ENCODE data around the gene TNFAIP8L1. TPM values are rescaled to one million over a fixed set of nuclear protein-coding genes. Genes with fewer than 3 reads are reported as not detected.

TNFAIP8L1 gene
- total RNA-seq, 1 experiment from 2014 or later: 8.3 TPM

- ChIA-PET POLR2A (ENCODE audit: unreplicated experiment) (no interaction called here), CTCF (no interaction called here)
- no peak overlapping the region for H2AFZ ChIP-seq (ENCODE audit: low read length)
Observed at GRCh38 chr19:4673216-4673615, 33.9 kb downstream of the TNFAIP8L1 start.

GRCh38 chr19:4673726-4674125, 34.4 kb downstream of the TNFAIP8L1 start:
- no TSS peak for BruUV-seq (replicated peaks)
- intact Hi-C loops (cut with micrococcal nuclease): loop anchor here (5.0 kb wide), 1 partner anchor 49 kb away; the partner anchor contains the start of gene DPP9
- H3K4me2 ChIP-seq (ENCODE audit: low read length): no peak overlapping the region
- no peaks in the 10 kb centered on the region for H3K9me2 ChIP-seq (replicated peaks; ENCODE audit: low read length)
- ChIA-PET CTCF (no interaction called here), POLR2A (ENCODE audit: unreplicated experiment) (no interaction called here)
- no peaks in the 10 kb centered on the region for H4K20me1 ChIP-seq (ENCODE audit: low read length)
- TF ChIP-seq EZH2phosphoT487 (IDR thresholded peaks at IDR 0.05; ENCODE audit: borderline replicate concordance, low read length): no peak
- TF ChIP-seq EZH2 (IDR thresholded peaks at IDR 0.05; ENCODE audit: low read length, unreplicated experiment): no peak
- TF ChIP-seq, protein P1, sequence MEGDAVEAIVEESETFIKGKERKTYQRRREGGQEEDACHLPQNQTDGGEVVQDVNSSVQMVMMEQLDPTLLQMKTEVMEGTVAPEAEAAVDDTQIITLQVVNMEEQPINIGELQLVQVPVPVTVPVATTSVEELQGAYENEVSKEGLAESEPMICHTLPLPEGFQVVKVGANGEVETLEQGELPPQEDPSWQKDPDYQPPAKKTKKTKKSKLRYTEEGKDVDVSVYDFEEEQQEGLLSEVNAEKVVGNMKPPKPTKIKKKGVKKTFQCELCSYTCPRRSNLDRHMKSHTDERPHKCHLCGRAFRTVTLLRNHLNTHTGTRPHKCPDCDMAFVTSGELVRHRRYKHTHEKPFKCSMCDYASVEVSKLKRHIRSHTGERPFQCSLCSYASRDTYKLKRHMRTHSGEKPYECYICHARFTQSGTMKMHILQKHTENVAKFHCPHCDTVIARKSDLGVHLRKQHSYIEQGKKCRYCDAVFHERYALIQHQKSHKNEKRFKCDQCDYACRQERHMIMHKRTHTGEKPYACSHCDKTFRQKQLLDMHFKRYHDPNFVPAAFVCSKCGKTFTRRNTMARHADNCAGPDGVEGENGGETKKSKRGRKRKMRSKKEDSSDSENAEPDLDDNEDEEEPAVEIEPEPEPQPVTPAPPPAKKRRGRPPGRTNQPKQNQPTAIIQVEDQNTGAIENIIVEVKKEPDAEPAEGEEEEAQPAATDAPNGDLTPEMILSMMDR (conservative IDR thresholded peaks at IDR 0.05; ENCODE audit: low read depth, low read length): no peak
- DNase-seq: no peak
- H3K4me1 ChIP-seq (ENCODE audit: insufficient read depth, low read length): peaks cover 19% of the 10 kb centered on the region
- H3K36me3 ChIP-seq (ENCODE audit: low read depth, low read length): peaks cover 2% of the 10 kb centered on the region; the same call in 1 of the 2 replicates
- H3K9ac ChIP-seq (ENCODE audit: low read length): no peak overlapping the region
- no peak overlapping the region for H3K27ac ChIP-seq (ENCODE audit: low read length)
- H3K27me3 ChIP-seq (ENCODE audit: low read length): no peaks in the 10 kb centered on the region
- peaks cover 13% of the 10 kb centered on the region for H3K79me2 ChIP-seq (ENCODE audit: low read length)
- ATAC-seq: no peak
- H3F3A ChIP-seq (ENCODE audit: low read length, unreplicated experiment): peaks cover 5% of the 10 kb centered on the region
- no peak overlapping the region for H2AFZ ChIP-seq (ENCODE audit: low read length)
- no peak overlapping the region for H3K4me3 ChIP-seq (ENCODE audit: low read length)
- H3K9me3 ChIP-seq (ENCODE audit: low read length): no peaks in the 10 kb centered on the region

More at GRCh38 chr19:4673216-4673615, 33.9 kb downstream of the TNFAIP8L1 start:
- Histone ChIP-seq H3K4me3 (ENCODE audit: low read length) (no peak overlapping the region), H3K9me3 (ENCODE audit: low read length) (no peaks in the 10 kb centered on the region), H3K79me2 (ENCODE audit: low read length) (peaks cover 18% of the 10 kb centered on the region), H3K27ac (ENCODE audit: low read length) (no peak overlapping the region), H3K27me3 (ENCODE audit: low read length) (no peaks in the 10 kb centered on the region), H3K36me3 (ENCODE audit: low read depth, low read length) (peaks cover 4% of the 10 kb centered on the region), H3K4me1 (ENCODE audit: insufficient read depth, low read length) (peaks cover 24% of the 10 kb centered on the region), H4K20me1 (ENCODE audit: low read length) (no peaks in the 10 kb centered on the region), H3K4me2 (ENCODE audit: low read length) (no peak overlapping the region), H3K9ac (ENCODE audit: low read length) (no peak overlapping the region), H3K9me2 (replicated peaks; ENCODE audit: low read length) (no peaks in the 10 kb centered on the region), H3F3A (ENCODE audit: low read length, unreplicated experiment) (peaks cover 5% of the 10 kb centered on the region)
- TF ChIP-seq EZH2 (IDR thresholded peaks at IDR 0.05; ENCODE audit: low read length, unreplicated experiment): no peak
- TF ChIP-seq, protein P1 (conservative IDR thresholded peaks at IDR 0.05; ENCODE audit: low read depth, low read length): no peak
- no peak for TF ChIP-seq EZH2phosphoT487 (IDR thresholded peaks at IDR 0.05; ENCODE audit: borderline replicate concordance, low read length)
- intact Hi-C loops (cut with micrococcal nuclease): loop anchor here (5.0 kb wide), 1 partner anchor 49 kb away; the partner anchor contains the start of gene DPP9
- DNase-seq (no peak), ATAC-seq (no peak)
- no TSS peak for BruUV-seq (replicated peaks)

DNA sequence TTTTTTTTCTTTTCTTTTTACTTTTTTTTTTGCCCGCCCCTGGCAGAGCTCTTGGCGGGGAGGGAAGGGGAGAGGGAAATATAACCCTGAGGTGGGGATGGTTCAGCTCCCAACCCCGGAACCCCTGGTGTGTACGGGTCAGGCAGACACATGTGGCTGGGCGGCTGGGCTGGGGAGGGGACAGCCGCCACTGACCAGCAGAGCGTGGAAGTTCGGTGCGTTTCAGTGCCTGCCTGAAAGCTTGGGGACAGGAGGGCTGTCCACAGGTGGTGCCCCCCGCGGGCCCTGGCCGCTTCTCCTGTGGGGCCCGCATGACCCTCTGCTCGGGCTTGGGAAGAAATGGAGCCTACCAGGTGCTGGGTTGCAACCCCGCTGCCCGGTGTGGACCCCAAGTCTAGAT, 36.0 kb downstream of the TNFAIP8L1 start:
- ChIA-PET CTCF (no interaction called here), POLR2A (ENCODE audit: unreplicated experiment) (no interaction called here)
- no peaks in the 10 kb centered on the region for H3K79me2 ChIP-seq (ENCODE audit: low read length)

More for the DNA sequence above, 36.0 kb downstream of the TNFAIP8L1 start:
- Histone ChIP-seq H3K36me3 (ENCODE audit: low read depth, low read length) (peaks cover 6% of the 10 kb centered on the region; the same call in 1 of the 2 replicates), H3K9ac (ENCODE audit: low read length) (no peak overlapping the region), H3K9me2 (replicated peaks; ENCODE audit: low read length) (no peaks in the 10 kb centered on the region), H3K27ac (ENCODE audit: low read length) (no peak overlapping the region), H3K4me3 (ENCODE audit: low read length) (no peak overlapping the region), H2AFZ (ENCODE audit: low read length) (no peak overlapping the region), H3K27me3 (ENCODE audit: low read length) (no peaks in the 10 kb centered on the region), H3K4me1 (ENCODE audit: insufficient read depth, low read length) (peaks cover 11% of the 10 kb centered on the region), H3K9me3 (ENCODE audit: low read length) (no peaks in the 10 kb centered on the region), H4K20me1 (ENCODE audit: low read length) (no peaks in the 10 kb centered on the region), H3F3A (ENCODE audit: low read length, unreplicated experiment) (peaks cover 5% of the 10 kb centered on the region), H3K4me2 (ENCODE audit: low read length) (no peak overlapping the region)
- TSS peak; percentile 79 for BruUV-seq (replicated peaks)
- ATAC-seq (no peak), DNase-seq (no peak)
- intact Hi-C loops (cut with micrococcal nuclease): no loop called here
- TF ChIP-seq, protein P1 (conservative IDR thresholded peaks at IDR 0.05; ENCODE audit: low read depth, low read length): no peak
- no peak for TF ChIP-seq EZH2phosphoT487 (IDR thresholded peaks at IDR 0.05; ENCODE audit: borderline replicate concordance, low read length)
- no peak for TF ChIP-seq EZH2 (IDR thresholded peaks at IDR 0.05; ENCODE audit: low read length, unreplicated experiment)

Measured in PC-3 (cell line).